Measurements from ENCODE around the gene TIMP2. TPM values are rescaled to one million over a fixed set of nuclear protein-coding genes. Genes with fewer than 3 reads are reported as not detected.

Gene TIMP2
- total and polyA plus RNA-seq, 2 of the 4 experiments (the other 2 are of a cell fraction) = 43.9 to 416 TPM

DNA sequence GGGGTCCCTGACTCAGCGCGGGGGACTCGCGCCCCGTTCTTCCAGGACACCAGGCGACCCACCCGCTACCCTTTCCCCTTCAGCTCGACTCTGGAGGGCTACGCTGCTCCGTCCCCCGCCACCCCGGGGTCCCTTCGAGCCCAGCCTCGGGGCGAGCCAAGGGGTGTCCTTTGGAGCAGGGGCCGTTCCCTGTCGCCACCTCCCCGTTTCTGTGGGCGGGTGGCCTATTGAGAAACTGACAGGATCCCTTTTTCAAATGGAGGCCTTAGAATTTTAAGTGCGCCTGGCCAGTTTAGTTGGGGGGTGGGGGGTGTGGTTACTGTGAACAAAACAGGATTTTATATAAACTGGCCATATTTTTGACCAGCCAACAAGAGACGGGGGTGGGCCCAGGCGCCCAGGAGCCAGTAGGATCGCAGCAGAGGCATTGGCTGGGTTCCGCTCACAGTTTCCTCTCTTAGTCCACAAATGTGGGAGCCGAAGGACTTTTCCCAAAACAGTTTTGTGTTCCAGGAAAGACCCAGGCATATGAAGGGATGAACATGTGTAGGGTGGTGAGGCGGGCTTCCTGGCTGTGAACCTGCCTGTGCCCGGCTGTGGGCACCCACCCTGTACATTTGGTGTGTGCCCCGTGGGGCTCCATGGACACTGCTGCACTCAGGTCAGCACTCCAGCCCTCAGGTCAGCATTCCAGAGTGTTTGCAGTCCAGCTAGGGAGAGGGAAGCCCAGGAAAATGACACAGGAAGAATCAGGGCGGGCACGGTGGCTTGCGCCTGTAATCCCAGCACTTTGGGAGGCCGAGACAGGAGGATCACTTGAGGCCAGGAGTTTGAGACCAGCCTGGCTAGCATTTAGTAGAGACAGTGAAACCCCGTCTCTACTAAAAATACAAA, 722 bp upstream of the TIMP2 start:
- peak overlapping the region; percentile 89 for H3K4me3 ChIP-seq (ENCODE audit: insufficient read depth, low read depth, low read length)
- H4K8ac ChIP-seq (ENCODE audit: low read depth in 2 of 2, low read length in 2 of 2) = peak overlapping the region; percentile 33 to 90
- peak overlapping the region; percentile 68 for H3K9ac ChIP-seq (ENCODE audit: low read depth, low read length)
- peak overlapping the region; percentile 99 for H2AK9ac ChIP-seq (replicated peaks; ENCODE audit: low read depth, low read length, poor library complexity)
- 23% methylated on average over 18 of the region's 33 CpGs; no CpG with 5 or more reads in 1 of the 2 experiments for WGBS, 2 experiments (ENCODE audit: extremely low coverage in 2 of 2, insufficient read length in 1 of 2)
- peak overlapping the region; percentile 88 for H4K5ac ChIP-seq (ENCODE audit: low read depth, low read length)
- ATAC-seq (ENCODE audit: low read depth) (peak; percentile 83), DNase-seq (peak; percentile 87)
- peak overlapping the region; percentile 93 for H2BK5ac ChIP-seq (ENCODE audit: low read depth, low read length, poor library complexity, severe bottlenecking)
- H2BK120ac ChIP-seq (ENCODE audit: low read depth, low read length) = peak overlapping the region; percentile 48
- intact Hi-C loops (cut with micrococcal nuclease) = loop anchor here (1.0 to 2.0 kb wide), 4 partner anchors 7 to 61 kb away; no protein-coding TSS in a partner anchor
- peak overlapping the region; percentile 81 for H3K4me2 ChIP-seq (ENCODE audit: low read depth, low read length)
- H3K4ac ChIP-seq (ENCODE audit: low read depth, low read length) = peak overlapping the region; percentile 92
- ChIA-PET POLR2A (ENCODE audit: unreplicated experiment) (no interaction called here), CTCF (interaction anchor here (0.7 kb wide), 2 partner anchors 25 to 101 kb away, joined by 3 to 4 read pairs; no protein-coding TSS in a partner anchor)
- peak overlapping the region; percentile 94 for H3K23ac ChIP-seq (ENCODE audit: low read depth, low read length)
- H3K36me3 ChIP-seq (ENCODE audit: control insufficient read depth, insufficient read depth, low read length) = peaks cover 4% of the 10 kb centered on the region
- in situ Hi-C loops (cut with MboI; ENCODE audit: low sequenced_read_pairs) = no loop called here
- H3K4me1 ChIP-seq (ENCODE audit: control insufficient read depth, insufficient read depth, low read length) = peaks cover 19% of the 10 kb centered on the region
- H3K79me1 ChIP-seq (ENCODE audit: low read depth in 1 of 2, low read length in 2 of 2) = peaks cover 0 to 32% of the 10 kb centered on the region in 2 experiments; a peak in 3 of 4 replicates
- H2BK15ac ChIP-seq (ENCODE audit: low read depth, low read length) = peak overlapping the region; percentile 72; the same call in 1 of the 3 replicates
- peak overlapping the region; percentile 88 for H3K14ac ChIP-seq (replicated peaks; ENCODE audit: low read depth, low read length)
- TF ChIP-seq MAZ (IDR thresholded peaks at IDR 0.05; ENCODE audit: borderline replicate concordance, low read depth, low read length) (peak; percentile 19; the same call in 1 of the 2 replicates), RCOR1 (IDR thresholded peaks at IDR 0.05; ENCODE audit: insufficient replicate concordance, low read length) (no peak), SMC3 (IDR thresholded peaks at IDR 0.05; ENCODE audit: low read depth, low read length) (no peak), RFX5 (IDR thresholded peaks at IDR 0.05; ENCODE audit: low read depth, low read length) (no peak), RAD21 (IDR thresholded peaks at IDR 0.05; ENCODE audit: low read length) (peak; percentile 5; the same call in 1 of the 2 replicates), CEBPB (IDR thresholded peaks at IDR 0.05; ENCODE audit: low read depth, low read length) (peak; percentile 45; the same call in 1 of the 2 replicates)
- H2AK5ac ChIP-seq (ENCODE audit: low read depth, low read length) = peak overlapping the region; percentile 68; the same call in 1 of the 2 replicates
- H3K27me3 ChIP-seq (ENCODE audit: control insufficient read depth, insufficient read depth, low read length) = no peaks in the 10 kb centered on the region
- peaks cover 35% of the 10 kb centered on the region for H4K20me1 ChIP-seq (ENCODE audit: insufficient read depth, low read length)
- H3K27ac ChIP-seq (ENCODE audit: insufficient read depth, low read length) = peak overlapping the region; percentile 90
- H3K56ac ChIP-seq (ENCODE audit: extremely low read depth, insufficient read depth, low read length) = peak overlapping the region; percentile 56; the same call in 1 of the 2 replicates
- H2AFZ ChIP-seq (replicated peaks; ENCODE audit: low read length, poor library complexity) = peak overlapping the region; percentile 98
- H4K91ac ChIP-seq (ENCODE audit: insufficient read depth, low read depth, low read length) = peak overlapping the region; percentile 89
- H3K18ac ChIP-seq (ENCODE audit: low read depth, low read length) = peak overlapping the region; percentile 83
- peak overlapping the region; percentile 89 for H2BK20ac ChIP-seq (ENCODE audit: low read depth, low read length)
- peaks cover 9% of the 10 kb centered on the region for H3K9me1 ChIP-seq (ENCODE audit: insufficient read depth, low read length)
- dilution Hi-C loops (cut with HindIII; ENCODE audit: low sequenced_read_pairs, unreplicated experiment) = no loop called here
- H3K9me3 ChIP-seq (ENCODE audit: control insufficient read depth, insufficient read depth, low read length) = no peaks in the 10 kb centered on the region
- no TSS peak for BruUV-seq (replicated peaks)
